ENCODE results near the gene WDR33.

GRCh38 chr2:127810156-127810618 lies 784 bp downstream of the WDR33 start:
- TF ChIP-seq TEAD4 (IDR thresholded peaks at IDR 0.05) (no peak), FOXM1 (IDR thresholded peaks at IDR 0.05; ENCODE audit: borderline replicate concordance, low read depth) (no peak)

Data from Ishikawa (cell line).